Esophagus squamous epithelium (tissue), 4 donors: ENCODE data around the gene ADPRM.

ENCODE experiments used
- POLR2A ChIP-seq, 4 donors: fragments of 450-650 bp; IDR thresholded peaks; one replicate each; pipeline ENCODE4 v1.6.1; 2017; ENCODE audit warnings: antibody characterized with exemption in 4 of 4, mild to moderate bottlenecking in 4 of 4, moderate library complexity in 3 of 4
- TF ChIP-seq, protein P1 (sequence below), 6 experiments: fragments of 450-650 bp in 4 of 6; fragments of 200-600 bp in 2 of 6; sonication (generic) in 2 of 6; IDR thresholded peaks; one replicate each; pipeline ENCODE4 v1.5.1; 2016 to 2019; ENCODE audit warnings: antibody characterized with exemption in 6 of 6, mild to moderate bottlenecking in 4 of 6, moderate library complexity in 4 of 6

DNA sequence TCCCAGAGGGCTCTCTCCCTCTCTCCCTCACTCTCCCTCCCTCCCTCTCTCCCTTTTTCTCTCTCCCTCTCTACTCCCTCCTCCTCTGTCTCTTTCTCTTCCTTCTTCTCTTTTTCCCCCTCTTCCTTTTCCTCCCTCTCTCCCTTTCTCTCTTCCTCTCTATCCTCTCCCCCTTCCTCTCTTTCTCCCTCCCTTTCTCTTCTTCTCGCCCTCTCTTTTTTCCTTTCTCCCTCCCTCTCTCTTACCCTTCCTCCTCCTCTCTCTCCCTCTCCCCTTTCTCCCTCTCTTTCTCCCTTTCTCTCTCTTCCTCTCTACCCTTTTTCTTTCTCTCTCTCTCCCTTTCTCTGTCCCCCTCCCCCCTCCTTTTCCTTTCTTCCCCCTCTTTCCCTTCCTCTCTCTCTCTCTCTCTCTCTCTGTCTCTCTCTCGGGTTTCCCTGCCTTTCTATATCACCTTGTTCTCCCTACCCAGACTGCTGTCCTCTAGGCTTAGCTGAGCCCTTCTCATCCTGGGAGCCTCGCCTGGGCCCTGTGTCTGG lies 58.3 kb downstream of the ADPRM start:
- TF ChIP-seq, protein P1, sequence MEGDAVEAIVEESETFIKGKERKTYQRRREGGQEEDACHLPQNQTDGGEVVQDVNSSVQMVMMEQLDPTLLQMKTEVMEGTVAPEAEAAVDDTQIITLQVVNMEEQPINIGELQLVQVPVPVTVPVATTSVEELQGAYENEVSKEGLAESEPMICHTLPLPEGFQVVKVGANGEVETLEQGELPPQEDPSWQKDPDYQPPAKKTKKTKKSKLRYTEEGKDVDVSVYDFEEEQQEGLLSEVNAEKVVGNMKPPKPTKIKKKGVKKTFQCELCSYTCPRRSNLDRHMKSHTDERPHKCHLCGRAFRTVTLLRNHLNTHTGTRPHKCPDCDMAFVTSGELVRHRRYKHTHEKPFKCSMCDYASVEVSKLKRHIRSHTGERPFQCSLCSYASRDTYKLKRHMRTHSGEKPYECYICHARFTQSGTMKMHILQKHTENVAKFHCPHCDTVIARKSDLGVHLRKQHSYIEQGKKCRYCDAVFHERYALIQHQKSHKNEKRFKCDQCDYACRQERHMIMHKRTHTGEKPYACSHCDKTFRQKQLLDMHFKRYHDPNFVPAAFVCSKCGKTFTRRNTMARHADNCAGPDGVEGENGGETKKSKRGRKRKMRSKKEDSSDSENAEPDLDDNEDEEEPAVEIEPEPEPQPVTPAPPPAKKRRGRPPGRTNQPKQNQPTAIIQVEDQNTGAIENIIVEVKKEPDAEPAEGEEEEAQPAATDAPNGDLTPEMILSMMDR (IDR thresholded peaks at IDR 0.05) = no peak
- TF ChIP-seq POLR2A (IDR thresholded peaks at IDR 0.05) = no peak
